HepG2 (cell line): ENCODE measurements around the gene APOM. TPM values are rescaled to one million over a fixed set of nuclear protein-coding genes. Genes with fewer than 3 reads are reported as not detected.

Experiments used
- ARID2 ChIP-seq: sonication (generic); formaldehyde crosslinking; IDR thresholded peaks from 2 replicates; pipeline ENCODE4 v1.8.1; 2022; ENCODE audit warnings: mild to moderate bottlenecking, missing genetic modification reagents, borderline replicate concordance
- BRD4 ChIP-seq: sonication (generic); formaldehyde crosslinking; IDR thresholded peaks from 2 replicates; pipeline ENCODE4 v1.4.0; 2020; ENCODE audit warnings: missing genetic modification reagents
- CSRNP1 ChIP-seq: sonication (generic); formaldehyde crosslinking; IDR thresholded peaks from 2 replicates; pipeline ENCODE4 v1.8.1; 2023; ENCODE audit warnings: mild to moderate bottlenecking, missing genetic modification reagents
- HINFP ChIP-seq: sonication (generic); formaldehyde crosslinking; IDR thresholded peaks from 2 replicates; pipeline ENCODE4 v1.4.0; 2020; ENCODE audit warnings: low read depth, mild to moderate bottlenecking, missing genetic modification reagents
- IRF2 ChIP-seq: IDR thresholded peaks from 2 replicates; pipeline ENCODE4 v1.6.1; 2018; ENCODE audit warnings: missing genetic modification reagents, missing compliant biosample characterization
- KDM4B ChIP-seq: sonication (generic); formaldehyde crosslinking; IDR thresholded peaks from 2 replicates; pipeline ENCODE4 v1.4.0; 2020; ENCODE audit warnings: missing genetic modification reagents
- MIER3 ChIP-seq: IDR thresholded peaks from 2 replicates; pipeline ENCODE4 v1.6.1; 2016; ENCODE audit warnings: missing compliant biosample characterization, borderline replicate concordance
- PAXIP1 ChIP-seq: sonication (generic); formaldehyde crosslinking; conservative IDR thresholded peaks from 2 replicates; pipeline ENCODE4 v1.4.0; 2020; ENCODE audit warnings: mild to moderate bottlenecking, missing genetic modification reagents, moderate library complexity
- POGK ChIP-seq: sonication (generic); formaldehyde crosslinking; conservative IDR thresholded peaks from 2 replicates; pipeline ENCODE4 v1.8.0; 2022; ENCODE audit warnings: mild to moderate bottlenecking, moderate library complexity, missing genetic modification reagents
- SMC3 ChIP-seq: IDR thresholded peaks from 2 replicates; pipeline ENCODE4 v1.6.1; 2011; ENCODE audit warnings: low read length, improper control_type of control experiment
- THAP7 ChIP-seq: sonication (generic); formaldehyde crosslinking; IDR thresholded peaks from 2 replicates; pipeline ENCODE4 v1.8.1; 2023; ENCODE audit warnings: mild to moderate bottlenecking, missing genetic modification reagents
- ZFX ChIP-seq: sonication (generic); formaldehyde crosslinking; IDR thresholded peaks from 2 replicates; pipeline ENCODE4 v1.4.0; 2020; ENCODE audit warnings: mild to moderate bottlenecking, low read depth, missing genetic modification reagents, moderate library complexity
- ZNF230 ChIP-seq: sonication (generic); formaldehyde crosslinking; IDR thresholded peaks from 2 replicates; pipeline ENCODE4 v1.4.0; 2020; ENCODE audit warnings: mild to moderate bottlenecking, missing genetic modification reagents
- ZNF331 ChIP-seq: sonication (generic); formaldehyde crosslinking; IDR thresholded peaks from 2 replicates; pipeline ENCODE4 v1.4.0; 2020; ENCODE audit warnings: missing genetic modification reagents
- ZNF446 ChIP-seq: sonication (generic); formaldehyde crosslinking; IDR thresholded peaks from 2 replicates; pipeline ENCODE4 v1.5.0; 2020; ENCODE audit warnings: mild to moderate bottlenecking, missing genetic modification reagents
- ZNF563 ChIP-seq: sonication (generic); formaldehyde crosslinking; IDR thresholded peaks from 2 replicates; pipeline ENCODE4 v1.8.0; 2022; ENCODE audit warnings: mild to moderate bottlenecking, moderate library complexity, missing genetic modification reagents
- ZNF766 ChIP-seq: sonication (generic); formaldehyde crosslinking; IDR thresholded peaks from 2 replicates; pipeline ENCODE4 v1.5.0; 2020; ENCODE audit warnings: missing genetic modification reagents, borderline replicate concordance
- ZNF781 ChIP-seq: sonication (generic); formaldehyde crosslinking; IDR thresholded peaks from 2 replicates; pipeline ENCODE4 v1.5.1; 2020; ENCODE audit warnings: borderline replicate concordance, mild to moderate bottlenecking, missing genetic modification reagents; ENCODE audit errors: not compliant biosample characterization
- ZNF83 ChIP-seq: sonication (generic); formaldehyde crosslinking; IDR thresholded peaks from 2 replicates; pipeline ENCODE4 v1.4.0; 2020; ENCODE audit warnings: missing genetic modification reagents, mild to moderate bottlenecking, borderline replicate concordance
- polyA plus RNA-seq, 8 experiments: library from polyadenylated mRNA; depleted of rRNA in 3 of 8; stranded (reverse) in 7 of 8; unstranded in 1 of 8; fragments of >200 nt; fragmentation: Illumina TruSeq in 4 of 8; extraction: Trizol in 4 of 8; gene quantifications; 2 replicates each; pipeline versions ENCODE4 v1.2.1 to v1.2.3, GENCODE V29; 2011 to 2016; ENCODE audit warnings: low read depth in 4 of 8, missing spikeins in 1 of 8, mixed read lengths in 1 of 8; ENCODE audit not compliant: insufficient read depth in 1 of 8
- total RNA-seq, 5 experiments: library from RNA; depleted of rRNA; stranded (reverse); fragments of >200 nt; fragmentation: Illumina TruSeq; extraction: Trizol; gene quantifications; 2 replicates each; pipeline ENCODE4 v1.2.3, GENCODE V29; 2016; ENCODE audit warnings: low read depth in 1 of 5

APOM gene
- total and polyA plus RNA-seq, 2 of the 13 experiments (the other 11 are each of a cell fraction or from before 2014, with no cell fraction given), result 98.2 to 1,140 TPM

GRCh38 chr6:31655349-31656237 is at the start of gene APOM (continued):
- TF ChIP-seq ZNF766 (CRISPR knock-in tag), result peak; percentile 95
- peak; percentile 38 for TF ChIP-seq SMC3
- peak; percentile 99 for TF ChIP-seq ARID2 (CRISPR knock-in tag)
- no peak for TF ChIP-seq ZNF446 (CRISPR knock-in tag)
- peak; percentile 78 for TF ChIP-seq HINFP (CRISPR knock-in tag)
- TF ChIP-seq BRD4, result peak; percentile 96
- TF ChIP-seq ZNF230 (CRISPR knock-in tag), result peak; percentile 68; the same call in 1 of the 2 replicates
- TF ChIP-seq ZNF563 (CRISPR knock-in tag), result peak; percentile 44; the same call in 1 of the 2 replicates
- TF ChIP-seq ZFX (CRISPR knock-in tag), result peak; percentile 79
- TF ChIP-seq POGK (CRISPR knock-in tag), result no peak
- TF ChIP-seq MIER3 (CRISPR knock-in tag), result peak; percentile 91; the same call in 1 of the 2 replicates
- TF ChIP-seq CSRNP1 (CRISPR knock-in tag), result peak; percentile 94; the same call in 1 of the 2 replicates
- TF ChIP-seq THAP7 (CRISPR knock-in tag), result peak; percentile 40; the same call in 1 of the 2 replicates
- peak; percentile 96 for TF ChIP-seq ZNF781
- peak; percentile 78; the same call in 1 of the 2 replicates for TF ChIP-seq ZNF83 (CRISPR knock-in tag)
- peak; percentile 100 for TF ChIP-seq PAXIP1 (CRISPR knock-in tag)
- TF ChIP-seq IRF2 (CRISPR knock-in tag), result peak; percentile 93
- TF ChIP-seq KDM4B (CRISPR knock-in tag), result peak; percentile 94
- peak; percentile 98 for TF ChIP-seq ZNF331 (CRISPR knock-in tag)
